H9 (cell line): ENCODE data around the gene LAMC1. TPM values are rescaled to one million over a fixed set of nuclear protein-coding genes. Genes with fewer than 3 reads are reported as not detected.

Experiments used
- DNase-seq: peaks from one replicate; pipeline ENCODE4 v3.0.0-alpha.2; 2017
- H2AFZ ChIP-seq: one replicate; pipeline ENCODE4 v1.6.1; 2013; ENCODE audit warnings: mild to moderate bottlenecking, low read length, control low read depth, moderate library complexity
- H2AK5ac ChIP-seq: 2 replicates; pipeline ENCODE4 v1.6.1; 2013; ENCODE audit warnings: low read length, control low read depth, mixed read lengths; ENCODE audit not compliant: insufficient read length
- H2BK120ac ChIP-seq: one replicate; pipeline ENCODE4 v1.6.1; 2013; ENCODE audit warnings: low read depth, mild to moderate bottlenecking, low read length, control low read depth, inconsistent platforms; ENCODE audit not compliant: poor library complexity, severe bottlenecking
- H2BK12ac ChIP-seq: 2 replicates; pipeline ENCODE4 v1.6.1; 2013; ENCODE audit warnings: low read length, control low read depth, mixed read lengths, low read depth; ENCODE audit not compliant: insufficient read length
- H2BK15ac ChIP-seq: 2 replicates; pipeline ENCODE4 v1.6.1; 2013; ENCODE audit warnings: low read depth, low read length, control low read depth
- H2BK20ac ChIP-seq: one replicate; pipeline ENCODE4 v1.6.1; 2013; ENCODE audit warnings: low read depth, mild to moderate bottlenecking, low read length, control low read depth, inconsistent platforms; ENCODE audit not compliant: poor library complexity, severe bottlenecking
- H2BK5ac ChIP-seq: 2 replicates; pipeline ENCODE4 v1.6.1; 2013; ENCODE audit warnings: low read length, control low read depth, mixed read lengths; ENCODE audit not compliant: insufficient read length
- H3K14ac ChIP-seq: 2 replicates; pipeline ENCODE4 v1.6.1; 2013; ENCODE audit warnings: low read length, control low read depth; ENCODE audit not compliant: insufficient read depth
- H3K18ac ChIP-seq: 2 replicates; pipeline ENCODE4 v1.6.1; 2013; ENCODE audit warnings: low read depth, mild to moderate bottlenecking, mixed read lengths, low read length, control low read depth; ENCODE audit not compliant: insufficient read length
- H3K23ac ChIP-seq: 2 replicates; pipeline ENCODE4 v1.6.1; 2013; ENCODE audit warnings: low read length, control low read depth, mixed read lengths, low read depth; ENCODE audit not compliant: insufficient read length
- H3K23me2 ChIP-seq: 2 replicates; pipeline ENCODE4 v1.6.1; 2013; ENCODE audit warnings: low read depth, mild to moderate bottlenecking, mixed read lengths, low read length, control low read depth; ENCODE audit not compliant: insufficient read length, poor library complexity, severe bottlenecking
- H3K27ac ChIP-seq: 2 replicates; pipeline ENCODE4 v1.5.1; 2013; ENCODE audit warnings: low read length, control low read depth, mixed read lengths, low read depth; ENCODE audit not compliant: insufficient read length
- H3K27me3 ChIP-seq: 2 replicates; pipeline ENCODE4 v1.6.1; 2013; ENCODE audit warnings: low read length, control low read depth, inconsistent platforms; ENCODE audit not compliant: insufficient read depth
- H3K4ac ChIP-seq: 2 replicates; pipeline ENCODE4 v1.6.1; 2013; ENCODE audit warnings: low read depth, mild to moderate bottlenecking, control low read depth, inconsistent platforms, low read length, moderate library complexity
- H3K4me1 ChIP-seq: 2 replicates; pipeline ENCODE4 v1.6.1; 2013; ENCODE audit warnings: low read length, control low read depth, inconsistent platforms; ENCODE audit not compliant: insufficient read depth
- H3K4me2 ChIP-seq: 2 replicates; pipeline ENCODE4 v1.6.1; 2013; ENCODE audit warnings: low read length, control low read depth, mixed read lengths; ENCODE audit not compliant: insufficient read length, insufficient read depth
- H3K56ac ChIP-seq: 2 replicates; pipeline ENCODE4 v1.6.1; 2013; ENCODE audit warnings: low read depth, mild to moderate bottlenecking, mixed read lengths, low read length, control low read depth; ENCODE audit not compliant: insufficient read length
- H3K79me1 ChIP-seq: 2 replicates; pipeline ENCODE4 v1.6.1; 2013; ENCODE audit warnings: low read depth, mild to moderate bottlenecking, moderate library complexity, low read length, control low read depth, inconsistent platforms; ENCODE audit not compliant: insufficient read depth, poor library complexity, severe bottlenecking
- H3K79me2 ChIP-seq: 2 replicates; pipeline ENCODE4 v1.6.1; 2013; ENCODE audit warnings: low read length, control low read depth, inconsistent platforms; ENCODE audit not compliant: insufficient read depth
- H3K9ac ChIP-seq: 2 replicates; pipeline ENCODE4 v1.6.1; 2013; ENCODE audit warnings: low read length, control low read depth, mixed read lengths; ENCODE audit not compliant: insufficient read length; ENCODE audit errors: extremely low read depth
- H3K9me3 ChIP-seq: one replicate; pipeline ENCODE4 v1.6.1; 2013; ENCODE audit warnings: low read depth, low read length, inconsistent platforms; ENCODE audit not compliant: control insufficient read depth
- H3T11ph ChIP-seq: one replicate; pipeline ENCODE4 v1.6.1; 2013; ENCODE audit warnings: mild to moderate bottlenecking, low read length, control low read depth, inconsistent platforms
- H4K20me1 ChIP-seq: one replicate; pipeline ENCODE4 v1.6.1; 2013; ENCODE audit not compliant: control insufficient read depth, insufficient read length, insufficient read depth
- H4K5ac ChIP-seq: 2 replicates; pipeline ENCODE4 v1.6.1; 2013; ENCODE audit warnings: low read depth, mild to moderate bottlenecking, mixed read lengths, low read length, control low read depth; ENCODE audit not compliant: insufficient read length
- H4K8ac ChIP-seq: replicated peaks from 2 replicates; pipeline ENCODE4 v1.6.1; 2013; ENCODE audit warnings: low read length, control low read depth, mixed read lengths, low read depth; ENCODE audit not compliant: insufficient read length
- H4K91ac ChIP-seq: 2 replicates; pipeline ENCODE4 v1.6.1; 2013; ENCODE audit warnings: low read depth, mild to moderate bottlenecking, moderate library complexity, mixed read lengths, low read length, control low read depth; ENCODE audit not compliant: insufficient read length
- H3K27ac Mint-ChIP-seq, 3 experiments: 2 replicates in 2 of 3; 3 replicates in 1 of 3; pipeline ENCODE4 v1.8.0; 2020 to 2021; ENCODE audit warnings: mixed read lengths in 3 of 3, mild to moderate bottlenecking in 1 of 3, moderate library complexity in 1 of 3
- H3K27me3 Mint-ChIP-seq: 2 replicates; pipeline ENCODE4 v1.8.0; 2021; ENCODE audit warnings: low read depth, mild to moderate bottlenecking, moderate library complexity, mixed read lengths
- H3K36me3 Mint-ChIP-seq, 3 experiments: 2 replicates in 2 of 3; 3 replicates in 1 of 3; pipeline ENCODE4 v1.8.0; 2020 to 2021; ENCODE audit warnings: low read depth in 3 of 3, mixed read lengths in 3 of 3; ENCODE audit not compliant: insufficient read depth in 1 of 3
- H3K4me1 Mint-ChIP-seq, 2 experiments: 2 replicates each; pipeline ENCODE4 v1.8.0; 2020; ENCODE audit warnings: mixed read lengths in 2 of 2
- H3K4me3 Mint-ChIP-seq, 2 experiments: 2 replicates in 1 of 2; 3 replicates in 1 of 2; pipeline ENCODE4 v1.8.0; 2020 to 2021; ENCODE audit warnings: mild to moderate bottlenecking in 2 of 2, mixed read lengths in 2 of 2, moderate library complexity in 1 of 2
- H3K9me3 Mint-ChIP-seq, 2 experiments: 2 replicates in 1 of 2; 3 replicates in 1 of 2; pipeline ENCODE4 v1.8.0; 2020; ENCODE audit warnings: mild to moderate bottlenecking in 2 of 2, mixed read lengths in 2 of 2, moderate library complexity in 1 of 2
- WGBS: extraction: QIAGEN DNeasy Blood & Tissue Kit; methylation state at CpG from one replicate; pipeline ENCODE4 v1.1.7; 2013; ENCODE audit warnings: missing lambda C conversion rate, low lambda C conversion rate, mixed read lengths; ENCODE audit not compliant: insufficient read length; ENCODE audit errors: extremely low coverage; 5-methylcytosine and 5-hydroxymethylcytosine counted together
- total RNA-seq: library from RNA; stranded (reverse); gene quantifications from 2 replicates; pipeline ENCODE4 v1.2.1, GENCODE V29; 2021
- TF ChIP-seq, protein P1 (sequence below): fragments of 200-600 bp; sonication (generic); conservative IDR thresholded peaks from 3 replicates; pipeline ENCODE4 v1.8.0; 2021; ENCODE audit warnings: antibody characterized with exemption, mild to moderate bottlenecking

LAMC1 gene
- total RNA-seq, 1 experiment from 2014 or later, result 96.2 TPM

DNA sequence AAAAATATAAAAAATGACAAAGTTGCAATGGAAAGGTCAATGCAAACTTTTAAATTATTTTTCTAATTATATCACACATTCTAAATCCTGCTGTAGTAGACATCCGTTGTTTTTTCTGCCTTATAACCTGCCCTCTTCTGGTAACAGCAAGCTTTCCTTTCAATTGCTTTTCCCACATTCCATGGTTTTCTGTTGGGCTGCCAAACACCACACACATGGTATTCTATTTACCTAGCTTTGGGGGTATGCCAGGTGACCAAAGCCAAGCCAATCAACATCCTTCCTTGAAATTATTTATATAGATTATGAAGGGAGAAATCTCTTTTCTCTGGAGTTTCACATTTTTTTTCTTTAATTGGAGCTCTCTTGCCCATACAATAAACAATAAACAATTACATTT is 3.4 kb upstream of the LAMC1 start:
- Histone ChIP-seq H4K5ac (no peak overlapping the region), H3T11ph (no peak overlapping the region), H3K18ac (no peak overlapping the region), H3K9me3 (no peaks in the 10 kb centered on the region), H3K14ac (no peak overlapping the region), H2BK12ac (no peak overlapping the region), H2AK5ac (no peak overlapping the region), H2BK20ac (no peak overlapping the region), H3K4me1 (no peaks in the 10 kb centered on the region), H2BK15ac (no peak overlapping the region), H4K8ac (no peak overlapping the region), H3K27me3 (no peaks in the 10 kb centered on the region), H2AFZ (no peak overlapping the region), H3K9ac (no peak overlapping the region), H3K23me2 (peaks cover 23% of the 10 kb centered on the region), H3K27ac (no peak overlapping the region), H4K91ac (no peak overlapping the region), H3K23ac (no peak overlapping the region), H2BK5ac (no peak overlapping the region), H3K79me1 (no peaks in the 10 kb centered on the region), H3K56ac (no peak overlapping the region), H4K20me1 (no peaks in the 10 kb centered on the region), H3K4ac (no peak overlapping the region), H2BK120ac (no peak overlapping the region), H3K4me2 (no peak overlapping the region), H3K79me2 (0 out of 2 replicates have a peak, but pooled peaks cover under 1% of the 10 kb centered on the region)
- H3K4me3 Mint-ChIP-seq, result no peak overlapping the region
- H3K27ac Mint-ChIP-seq, result peak overlapping the region in 1 of 3 experiments; percentile 83; a peak in 1 of 7 replicates
- TF ChIP-seq, protein P1, sequence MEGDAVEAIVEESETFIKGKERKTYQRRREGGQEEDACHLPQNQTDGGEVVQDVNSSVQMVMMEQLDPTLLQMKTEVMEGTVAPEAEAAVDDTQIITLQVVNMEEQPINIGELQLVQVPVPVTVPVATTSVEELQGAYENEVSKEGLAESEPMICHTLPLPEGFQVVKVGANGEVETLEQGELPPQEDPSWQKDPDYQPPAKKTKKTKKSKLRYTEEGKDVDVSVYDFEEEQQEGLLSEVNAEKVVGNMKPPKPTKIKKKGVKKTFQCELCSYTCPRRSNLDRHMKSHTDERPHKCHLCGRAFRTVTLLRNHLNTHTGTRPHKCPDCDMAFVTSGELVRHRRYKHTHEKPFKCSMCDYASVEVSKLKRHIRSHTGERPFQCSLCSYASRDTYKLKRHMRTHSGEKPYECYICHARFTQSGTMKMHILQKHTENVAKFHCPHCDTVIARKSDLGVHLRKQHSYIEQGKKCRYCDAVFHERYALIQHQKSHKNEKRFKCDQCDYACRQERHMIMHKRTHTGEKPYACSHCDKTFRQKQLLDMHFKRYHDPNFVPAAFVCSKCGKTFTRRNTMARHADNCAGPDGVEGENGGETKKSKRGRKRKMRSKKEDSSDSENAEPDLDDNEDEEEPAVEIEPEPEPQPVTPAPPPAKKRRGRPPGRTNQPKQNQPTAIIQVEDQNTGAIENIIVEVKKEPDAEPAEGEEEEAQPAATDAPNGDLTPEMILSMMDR, result peak; percentile 44; the same call in 2 of the 3 replicates
- no peaks in the 10 kb centered on the region; a peak in 1 of 7 replicates for H3K36me3 Mint-ChIP-seq
- WGBS, result no CpG with 5 or more reads among the region's 1 CpG
- H3K4me1 Mint-ChIP-seq, result peaks cover 19 to 22% of the 10 kb centered on the region in 2 experiments
- peaks cover 3% of the 10 kb centered on the region for H3K27me3 Mint-ChIP-seq
- no peaks in the 10 kb centered on the region; a peak in 1 of 5 replicates for H3K9me3 Mint-ChIP-seq
- no peak for DNase-seq
